GM12875 (cell line): ENCODE results near the gene CYP21A2.
"Not testable (repeated sequence)": the region's sequence is repeated elsewhere in the genome, so short reads cannot be mapped to it uniquely, and the experiment has no call there.

Experiments
- H3K4me3 ChIP-seq: one replicate; pipeline ENCODE4 v1.5.1; 2011; ENCODE audit warnings: low read depth, low read length, control low read depth
- TF ChIP-seq, protein P1 (sequence below): IDR thresholded peaks from 2 replicates; pipeline ENCODE4 v1.5.1; 2011; ENCODE audit warnings: low read depth, mild to moderate bottlenecking, control low read depth, inconsistent platforms, low read length, moderate library complexity, borderline replicate concordance; ENCODE audit not compliant: insufficient read depth

The CYP21A2 gene

DNA sequence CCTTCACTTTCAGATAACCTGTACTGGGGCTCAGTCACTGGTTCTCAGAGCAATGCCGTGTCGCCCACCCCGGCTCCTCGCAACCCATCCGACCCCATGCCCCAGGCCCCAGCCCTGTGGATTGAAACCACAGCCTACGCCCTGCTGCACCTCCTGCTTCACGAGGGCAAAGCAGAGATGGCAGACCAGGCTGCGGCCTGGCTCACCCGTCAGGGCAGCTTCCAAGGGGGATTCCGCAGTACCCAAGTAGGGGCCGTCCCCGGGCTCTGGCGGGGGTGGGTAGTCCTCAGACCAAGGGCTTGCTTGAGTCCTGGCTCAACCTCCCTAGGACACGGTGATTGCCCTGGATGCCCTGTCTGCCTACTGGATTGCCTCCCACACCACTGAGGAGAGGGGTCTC, 8.7 kb upstream of the CYP21A2 start:
- H3K4me3 ChIP-seq, result not testable (repeated sequence)

DNA sequence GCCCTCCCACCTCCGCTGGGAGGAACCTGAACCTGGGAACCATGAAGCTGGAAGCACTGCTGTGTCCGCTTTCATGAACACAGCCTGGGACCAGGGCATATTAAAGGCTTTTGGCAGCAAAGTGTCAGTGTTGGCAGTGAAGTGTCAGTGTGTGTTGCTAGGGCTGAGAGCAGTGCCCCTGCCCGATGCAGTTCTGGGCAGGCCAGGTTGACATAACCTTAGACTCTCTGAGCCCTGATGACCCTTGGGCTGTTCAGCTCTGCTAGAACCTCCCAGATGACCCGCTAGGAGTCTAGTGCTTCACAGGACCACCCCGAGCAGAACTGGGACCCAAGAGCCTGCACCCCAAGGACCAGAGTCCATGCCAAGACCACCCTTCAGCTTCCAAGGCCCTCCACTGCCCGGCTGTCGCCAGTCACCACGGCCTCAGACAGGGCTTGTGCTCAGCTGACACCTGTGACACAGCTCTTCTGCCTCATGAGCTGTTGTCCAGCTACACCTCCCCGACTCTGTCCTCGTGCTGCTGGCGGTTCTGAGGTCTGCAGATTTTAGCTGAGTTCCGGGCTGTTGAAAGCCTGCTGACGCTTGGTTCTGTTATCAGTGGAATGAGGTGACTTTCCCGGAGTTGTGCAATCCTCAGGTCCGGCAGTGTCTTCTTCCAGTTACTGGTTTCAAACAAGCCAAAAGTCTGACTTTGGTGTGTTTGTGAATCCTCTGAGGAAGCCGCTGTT, 2.8 kb upstream of the CYP21A2 start:
- not testable (repeated sequence) for H3K4me3 ChIP-seq

DNA sequence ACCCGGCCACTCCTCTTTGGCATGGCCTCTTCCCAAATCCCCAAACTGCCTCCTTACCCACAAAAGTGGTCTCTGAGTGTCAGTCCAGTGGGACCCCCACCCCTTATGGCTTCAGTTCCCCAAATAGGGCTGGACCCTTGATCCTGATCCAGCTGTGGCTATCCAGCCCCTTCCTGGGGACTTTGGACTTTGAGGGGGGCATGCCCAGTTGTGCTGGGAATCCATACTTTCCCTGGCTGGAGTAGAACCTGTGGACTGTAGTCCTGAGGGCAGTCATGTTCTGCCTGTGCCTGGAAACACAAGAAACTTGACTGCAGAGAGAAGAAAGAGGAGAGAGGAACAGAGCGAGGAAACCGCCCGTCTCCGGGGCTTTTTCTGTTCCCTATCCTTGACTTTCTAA, 1.1 kb upstream of the CYP21A2 start:
- H3K4me3 ChIP-seq, result not testable (repeated sequence)

DNA sequence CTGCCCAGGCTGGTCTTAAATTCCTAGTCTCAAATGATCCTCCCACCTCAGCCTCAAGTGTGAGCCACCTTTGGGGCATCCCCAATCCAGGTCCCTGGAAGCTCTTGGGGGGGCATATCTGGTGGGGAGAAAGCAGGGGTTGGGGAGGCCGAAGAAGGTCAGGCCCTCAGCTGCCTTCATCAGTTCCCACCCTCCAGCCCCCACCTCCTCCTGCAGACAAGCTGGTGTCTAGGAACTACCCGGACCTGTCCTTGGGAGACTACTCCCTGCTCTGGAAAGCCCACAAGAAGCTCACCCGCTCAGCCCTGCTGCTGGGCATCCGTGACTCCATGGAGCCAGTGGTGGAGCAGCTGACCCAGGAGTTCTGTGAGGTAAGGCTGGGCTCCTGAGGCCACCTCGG, 663 bp downstream of the CYP21A2 start:
- H3K4me3 ChIP-seq, result not testable (repeated sequence)

DNA sequence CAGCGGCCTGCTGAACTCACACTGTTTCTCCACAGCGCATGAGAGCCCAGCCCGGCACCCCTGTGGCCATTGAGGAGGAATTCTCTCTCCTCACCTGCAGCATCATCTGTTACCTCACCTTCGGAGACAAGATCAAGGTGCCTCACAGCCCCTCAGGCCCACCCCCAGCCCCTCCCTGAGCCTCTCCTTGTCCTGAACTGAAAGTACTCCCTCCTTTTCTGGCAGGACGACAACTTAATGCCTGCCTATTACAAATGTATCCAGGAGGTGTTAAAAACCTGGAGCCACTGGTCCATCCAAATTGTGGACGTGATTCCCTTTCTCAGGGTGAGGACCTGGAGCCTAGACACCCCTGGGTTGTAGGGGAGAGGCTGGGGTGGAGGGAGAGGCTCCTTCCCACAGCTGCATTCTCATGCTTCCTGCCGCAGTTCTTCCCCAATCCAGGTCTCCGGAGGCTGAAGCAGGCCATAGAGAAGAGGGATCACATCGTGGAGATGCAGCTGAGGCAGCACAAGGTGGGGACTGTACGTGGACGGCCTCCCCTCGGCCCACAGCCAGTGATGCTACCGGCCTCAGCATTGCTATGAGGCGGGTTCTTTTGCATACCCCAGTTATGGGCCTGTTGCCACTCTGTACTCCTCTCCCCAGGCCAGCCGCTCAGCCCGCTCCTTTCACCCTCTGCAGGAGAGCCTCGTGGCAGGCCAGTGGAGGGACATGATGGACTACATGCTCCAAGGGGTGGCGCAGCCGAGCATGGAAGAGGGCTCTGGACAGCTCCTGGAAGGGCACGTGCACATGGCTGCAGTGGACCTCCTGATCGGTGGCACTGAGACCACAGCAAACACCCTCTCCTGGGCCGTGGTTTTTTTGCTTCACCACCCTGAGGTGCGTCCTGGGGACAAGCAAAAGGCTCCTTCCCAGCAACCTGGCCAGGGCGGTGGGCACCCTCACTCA, 1.4 kb downstream of the CYP21A2 start:
- H3K4me3 ChIP-seq, result not testable (repeated sequence)

DNA sequence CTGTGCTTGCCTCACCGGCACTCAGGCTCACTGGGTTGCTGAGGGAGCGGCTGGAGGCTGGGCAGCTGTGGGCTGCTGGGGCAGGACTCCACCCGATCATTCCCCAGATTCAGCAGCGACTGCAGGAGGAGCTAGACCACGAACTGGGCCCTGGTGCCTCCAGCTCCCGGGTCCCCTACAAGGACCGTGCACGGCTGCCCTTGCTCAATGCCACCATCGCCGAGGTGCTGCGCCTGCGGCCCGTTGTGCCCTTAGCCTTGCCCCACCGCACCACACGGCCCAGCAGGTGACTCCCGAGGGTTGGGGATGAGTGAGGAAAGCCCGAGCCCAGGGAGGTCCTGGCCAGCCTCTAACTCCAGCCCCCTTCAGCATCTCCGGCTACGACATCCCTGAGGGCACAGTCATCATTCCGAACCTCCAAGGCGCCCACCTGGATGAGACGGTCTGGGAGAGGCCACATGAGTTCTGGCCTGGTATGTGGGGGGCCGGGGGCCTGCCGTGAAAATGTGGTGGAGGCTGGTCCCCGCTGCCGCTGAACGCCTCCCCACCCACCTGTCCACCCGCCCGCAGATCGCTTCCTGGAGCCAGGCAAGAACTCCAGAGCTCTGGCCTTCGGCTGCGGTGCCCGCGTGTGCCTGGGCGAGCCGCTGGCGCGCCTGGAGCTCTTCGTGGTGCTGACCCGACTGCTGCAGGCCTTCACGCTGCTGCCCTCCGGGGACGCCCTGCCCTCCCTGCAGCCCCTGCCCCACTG, 2.3 kb downstream of the CYP21A2 start:
- H3K4me3 ChIP-seq, result not testable (repeated sequence)

DNA sequence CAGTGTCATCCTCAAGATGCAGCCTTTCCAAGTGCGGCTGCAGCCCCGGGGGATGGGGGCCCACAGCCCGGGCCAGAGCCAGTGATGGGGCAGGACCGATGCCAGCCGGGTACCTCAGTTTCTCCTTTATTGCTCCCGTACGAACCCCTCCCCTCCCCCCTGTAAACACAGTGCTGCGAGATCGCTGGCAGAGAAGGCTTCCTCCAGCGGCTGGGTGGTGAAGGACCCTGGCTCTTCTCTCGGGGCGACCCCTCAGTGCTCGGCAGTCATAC, 2.8 kb downstream of the CYP21A2 start:
- not testable (repeated sequence) for H3K4me3 ChIP-seq

DNA sequence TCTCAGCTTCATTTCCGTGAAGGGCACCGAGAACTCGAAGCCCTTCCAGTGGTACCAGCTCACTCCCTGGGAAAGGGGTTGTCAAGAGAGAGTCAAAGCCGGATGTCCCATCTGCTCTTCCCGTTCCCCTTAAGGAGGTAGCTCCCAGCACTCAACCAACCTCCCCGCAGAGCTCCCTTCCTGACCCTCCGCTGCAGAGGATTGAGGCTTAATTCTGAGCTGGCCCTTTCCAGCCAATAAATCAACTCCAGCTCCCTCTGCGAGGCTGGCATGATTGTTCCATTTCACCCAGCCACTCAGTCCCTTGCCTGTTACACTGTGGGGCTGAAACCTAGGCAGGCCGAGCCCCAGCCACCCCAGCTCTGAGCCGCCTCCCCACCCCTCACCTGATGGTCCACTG, 3.2 kb downstream of the CYP21A2 start:
- not testable (repeated sequence) for H3K4me3 ChIP-seq

DNA sequence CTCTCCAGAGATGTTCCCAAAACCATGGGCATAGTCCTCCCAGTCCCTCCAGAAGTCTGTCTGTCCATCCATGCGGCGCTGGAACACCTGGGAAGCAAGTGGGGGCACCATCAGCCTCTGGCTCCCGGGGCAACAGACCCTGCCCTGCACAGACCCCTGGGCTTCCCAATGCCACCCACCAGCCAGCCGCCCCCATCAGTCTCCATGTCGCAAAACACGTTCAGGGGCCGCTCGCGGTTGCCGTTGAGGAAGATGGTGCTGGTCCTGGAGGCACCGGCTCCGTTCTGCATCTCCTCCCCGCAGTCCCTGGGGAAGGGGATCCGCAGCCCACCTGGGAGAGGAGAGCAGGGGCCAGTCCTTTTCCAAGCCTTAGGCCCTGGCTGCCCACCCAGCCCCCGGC, 4.1 kb downstream of the CYP21A2 start:
- H3K4me3 ChIP-seq, result not testable (repeated sequence)

DNA sequence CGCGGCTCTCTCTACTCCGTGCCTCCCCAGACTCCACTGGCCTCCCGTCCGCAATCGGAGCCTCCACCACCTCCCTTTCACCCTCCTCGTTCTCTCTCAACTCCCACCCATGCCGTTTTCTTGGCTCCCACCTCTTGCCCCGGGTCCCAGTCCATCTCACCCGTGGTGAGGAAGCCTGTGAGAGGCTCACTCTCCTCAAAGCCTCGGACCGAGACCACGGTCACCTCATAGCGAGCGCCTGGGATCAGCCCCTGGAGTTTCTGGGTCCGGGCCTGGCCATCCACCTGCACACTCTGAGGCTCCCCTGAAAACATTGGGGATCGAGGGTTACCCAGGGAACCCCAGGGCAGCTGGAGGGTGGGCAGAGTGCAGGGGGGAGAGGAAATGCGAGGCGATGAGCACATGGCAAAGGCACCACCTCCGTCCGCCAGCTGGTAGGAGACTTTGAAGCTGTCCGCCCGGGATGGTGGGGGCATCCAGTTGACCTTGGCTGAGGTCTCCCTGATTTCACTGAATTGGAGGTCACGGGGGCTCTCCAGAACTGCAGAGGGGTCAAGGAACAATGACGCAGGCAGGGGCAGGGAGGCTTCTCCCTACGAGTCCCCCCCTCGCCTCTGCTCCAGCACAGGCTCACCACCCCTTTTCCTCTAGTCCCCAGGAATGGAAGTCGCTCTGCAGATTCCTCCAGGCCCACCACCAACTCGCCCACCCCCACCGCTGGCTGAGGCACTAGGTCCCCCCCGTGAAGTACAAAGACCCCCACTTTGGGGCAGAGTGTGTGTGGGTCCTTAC, 5.6 kb downstream of the CYP21A2 start:
- not testable (repeated sequence) for H3K4me3 ChIP-seq

DNA sequence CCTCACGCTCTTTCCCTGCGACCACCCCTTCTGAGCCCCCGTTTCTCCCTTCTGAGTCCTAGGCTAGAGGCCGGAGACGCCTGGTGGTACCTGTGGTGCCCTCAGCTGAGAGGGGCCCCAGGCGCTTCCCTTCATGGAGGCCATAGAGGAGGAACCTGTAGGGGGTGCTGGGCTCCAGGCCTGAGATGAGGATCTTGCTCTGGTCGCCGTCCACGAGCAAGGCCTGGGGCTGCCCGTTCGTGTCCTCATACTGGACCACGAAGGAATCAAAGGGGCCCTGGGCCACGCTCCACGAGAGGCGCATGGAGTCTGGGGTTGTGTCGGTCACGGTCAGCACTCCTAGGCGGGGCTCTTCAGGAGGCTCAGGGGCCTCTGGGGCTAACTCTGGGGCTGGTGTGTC, 6.7 kb downstream of the CYP21A2 start:
- H3K4me3 ChIP-seq, result not testable (repeated sequence)

DNA sequence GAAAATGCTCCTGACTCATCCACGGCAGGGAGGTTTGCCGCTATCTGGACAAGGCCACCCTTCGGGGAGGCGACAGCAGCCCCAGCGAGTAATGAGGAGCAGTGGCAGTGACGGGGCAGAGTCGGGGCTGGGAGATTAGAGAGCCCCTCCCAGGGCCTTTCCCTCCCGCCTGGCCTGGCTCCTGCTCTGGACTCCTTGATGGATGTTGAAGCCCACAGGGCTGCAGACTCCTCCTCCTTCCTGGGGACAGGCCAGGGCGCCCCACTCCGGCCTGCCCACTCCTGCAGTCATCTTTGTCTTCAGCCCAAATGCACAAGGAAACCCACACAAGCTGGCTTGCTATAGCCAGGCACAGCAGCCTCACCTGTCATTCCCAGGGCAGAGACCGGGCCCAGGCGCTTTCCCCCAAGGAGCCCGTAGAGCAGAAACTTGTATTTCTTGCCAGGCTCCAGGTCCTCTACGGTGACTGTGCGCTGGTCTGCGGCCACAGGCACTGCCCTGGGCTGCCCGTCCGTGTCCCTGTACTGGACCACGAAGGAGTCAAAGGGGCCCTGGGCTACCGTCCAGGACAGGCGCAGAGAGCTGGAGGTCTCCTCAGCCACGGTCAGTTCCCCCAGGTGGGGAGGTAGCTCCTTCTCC, 7.7 kb downstream of the CYP21A2 start:
- H3K4me3 ChIP-seq, result no peak overlapping the region
- TF ChIP-seq, protein P1, sequence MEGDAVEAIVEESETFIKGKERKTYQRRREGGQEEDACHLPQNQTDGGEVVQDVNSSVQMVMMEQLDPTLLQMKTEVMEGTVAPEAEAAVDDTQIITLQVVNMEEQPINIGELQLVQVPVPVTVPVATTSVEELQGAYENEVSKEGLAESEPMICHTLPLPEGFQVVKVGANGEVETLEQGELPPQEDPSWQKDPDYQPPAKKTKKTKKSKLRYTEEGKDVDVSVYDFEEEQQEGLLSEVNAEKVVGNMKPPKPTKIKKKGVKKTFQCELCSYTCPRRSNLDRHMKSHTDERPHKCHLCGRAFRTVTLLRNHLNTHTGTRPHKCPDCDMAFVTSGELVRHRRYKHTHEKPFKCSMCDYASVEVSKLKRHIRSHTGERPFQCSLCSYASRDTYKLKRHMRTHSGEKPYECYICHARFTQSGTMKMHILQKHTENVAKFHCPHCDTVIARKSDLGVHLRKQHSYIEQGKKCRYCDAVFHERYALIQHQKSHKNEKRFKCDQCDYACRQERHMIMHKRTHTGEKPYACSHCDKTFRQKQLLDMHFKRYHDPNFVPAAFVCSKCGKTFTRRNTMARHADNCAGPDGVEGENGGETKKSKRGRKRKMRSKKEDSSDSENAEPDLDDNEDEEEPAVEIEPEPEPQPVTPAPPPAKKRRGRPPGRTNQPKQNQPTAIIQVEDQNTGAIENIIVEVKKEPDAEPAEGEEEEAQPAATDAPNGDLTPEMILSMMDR, result no peak
